B cell (primary cell): Measurements from ENCODE around the gene HIPK2. TPM values are rescaled to one million over a fixed set of nuclear protein-coding genes. Genes with fewer than 3 reads are reported as not detected.
A peak's percentile ranks its signal among the peaks of the same experiment; 100 is the strongest.

Experiments
- ATAC-seq: fragments of 200-7000 bp; cut with Tn5 transposase; one replicate; pipeline ENCODE4 v1.10.0; 2021; ENCODE audit warnings: low read depth, mild to moderate bottlenecking, moderate number of reproducible peaks, moderate library complexity
- CTCF ChIA-PET: fragments of 350-600 bp; sonication (Branson Sonifier 250); formaldehyde crosslinking; loops from one replicate; lab custom pipeline; 2021; ENCODE audit warnings: antibody characterized with exemption, inconsistent platforms; lab: Charles Lee
- POLR2A ChIA-PET: fragments of 350-600 bp; sonication (Branson Sonifier 250); formaldehyde crosslinking; loops from one replicate; lab custom pipeline; 2021; ENCODE audit warnings: antibody characterized with exemption; lab: Charles Lee
- DNase-seq: peaks from one replicate; pipeline ENCODE4 v3.0.0; 2013
- H2AFZ ChIP-seq: 2 replicates; pipeline ENCODE4 v1.6.1; 2012; ENCODE audit warnings: mild to moderate bottlenecking, low read depth, low read length; ENCODE audit not compliant: insufficient read depth, poor library complexity, severe bottlenecking
- H3K27ac ChIP-seq, 2 donors: 1 replicate in 1 of 2; 2 replicates in 1 of 2; pipeline ENCODE4 v1.5.1; 2012 to 2013; ENCODE audit warnings: low read length in 2 of 2, mild to moderate bottlenecking in 2 of 2, moderate library complexity in 1 of 2
- H3K27me3 ChIP-seq, 4 experiments: fragments of 200-600 bp in 1 of 4; sonication (generic) in 1 of 4; replicated peaks in 1 of 4; 1 replicate in 2 of 4; 2 replicates in 2 of 4; pipeline versions ENCODE4 v1.6.1 to v1.7.0; 2013 to 2016; ENCODE audit warnings: low read length in 3 of 4, mild to moderate bottlenecking in 2 of 4, mixed read lengths in 1 of 4, moderate library complexity in 1 of 4; ENCODE audit not compliant: insufficient read depth in 4 of 4, control insufficient read depth in 3 of 4; ENCODE audit errors: control extremely low read depth in 1 of 4
- H3K36me3 ChIP-seq, 2 experiments: replicated peaks in 1 of 2; 1 replicate in 1 of 2; 2 replicates in 1 of 2; pipeline versions ENCODE4 v1.6.1 to v1.7.1; 2013; ENCODE audit warnings: low read length in 1 of 2; ENCODE audit not compliant: insufficient read depth in 2 of 2, control insufficient read depth in 1 of 2; ENCODE audit errors: control extremely low read depth in 1 of 2, extremely low read depth in 1 of 2
- H3K4me1 ChIP-seq, 2 donors: fragments of 200-600 bp in 1 of 2; sonication (generic) in 1 of 2; 1 replicate in 1 of 2; 2 replicates in 1 of 2; pipeline versions ENCODE4 v1.5.1 to v1.6.1; 2013 to 2017; ENCODE audit warnings: low read length in 2 of 2; ENCODE audit not compliant: control insufficient read depth in 2 of 2, insufficient read depth in 2 of 2
- H3K4me2 ChIP-seq: replicated peaks from 2 replicates; pipeline ENCODE3; 2012; ENCODE audit warnings: mild to moderate bottlenecking, low read depth, low read length; ENCODE audit not compliant: poor library complexity, severe bottlenecking
- H3K4me3 ChIP-seq, 5 experiments: fragments of 200-600 bp in 1 of 5; sonication (generic) in 1 of 5; 1 replicate in 3 of 5; 2 replicates in 2 of 5; pipeline versions ENCODE4 v1.5.1 to v1.7.0; 2011 to 2016; ENCODE audit warnings: low read length in 4 of 5, mild to moderate bottlenecking in 4 of 5, low read depth in 2 of 5, control low read depth in 1 of 5, moderate library complexity in 1 of 5; ENCODE audit not compliant: insufficient read depth in 1 of 5; ENCODE audit errors: control extremely low read depth in 1 of 5, extremely low read depth in 1 of 5
- H3K79me2 ChIP-seq: fragments of 200-600 bp; sonication (generic); one replicate; pipeline ENCODE4 v1.6.0; 2016; ENCODE audit warnings: low read length; ENCODE audit not compliant: control insufficient read depth, insufficient read depth
- H3K9ac ChIP-seq: fragments of 200-600 bp; sonication (generic); 2 replicates; pipeline ENCODE4 v1.6.1; 2017; ENCODE audit warnings: mild to moderate bottlenecking, low read length, moderate library complexity
- H3K9me3 ChIP-seq, 3 donors: one replicate each; pipeline versions ENCODE4 v1.6.1 to v1.7.1; 2013; ENCODE audit warnings: low read length in 2 of 3; ENCODE audit not compliant: control insufficient read depth in 2 of 3, insufficient read depth in 1 of 3; ENCODE audit errors: control extremely low read depth in 1 of 3
- H4K20me1 ChIP-seq: 2 replicates; pipeline ENCODE4 v1.6.0; 2012; ENCODE audit warnings: mild to moderate bottlenecking, low read length; ENCODE audit not compliant: insufficient read depth, control insufficient read depth, poor library complexity, severe bottlenecking
- H3K27ac Mint-ChIP-seq: one replicate; pipeline ENCODE4 v1.8.0; 2021; ENCODE audit warnings: mixed read lengths
- H3K27me3 Mint-ChIP-seq: one replicate; pipeline ENCODE4 v1.8.0; 2021; ENCODE audit warnings: mixed read lengths
- H3K4me1 Mint-ChIP-seq: one replicate; pipeline ENCODE4 v1.8.0; 2021; ENCODE audit warnings: mixed read lengths
- H3K4me3 Mint-ChIP-seq: one replicate; pipeline ENCODE4 v1.8.0; 2021; ENCODE audit warnings: mixed read lengths
- H3K9me3 Mint-ChIP-seq: one replicate; pipeline ENCODE4 v1.8.0; 2022; ENCODE audit warnings: mixed read lengths; ENCODE audit not compliant: insufficient read depth
- EZH2 ChIP-seq: IDR thresholded peaks from 2 replicates; pipeline ENCODE4 v1.6.1; 2012; ENCODE audit warnings: borderline replicate concordance, low read depth, mild to moderate bottlenecking, moderate library complexity, low read length; ENCODE audit not compliant: insufficient read depth, poor library complexity, severe bottlenecking
- WGBS: methylation state at CpG from one replicate; pipeline ENCODE4 v1.1.5; 2013; ENCODE audit warnings: missing lambda C conversion rate; ENCODE audit not compliant: insufficient coverage; 5-methylcytosine and 5-hydroxymethylcytosine counted together
- intact Hi-C: fragments of 100-400 bp; cut with micrococcal nuclease; formaldehyde crosslinking; loops from one replicate; pipeline ENCODE4 v1.10.0; 2022
- polyA plus RNA-seq: library from polyadenylated mRNA; depleted of rRNA; stranded (reverse); fragments of >200 nt; gene quantifications from 2 replicates; pipeline ENCODE4 v1.2.3, GENCODE V29; 2012
- total RNA-seq, 2 donors: library from RNA; stranded (reverse); fragments of 120-200 nt in 1 of 2; gene quantifications; 1 replicate in 1 of 2; 2 replicates in 1 of 2; pipeline versions ENCODE4 v1.2.3 to v1.2.4, GENCODE V29; 2013 to 2022
- TF ChIP-seq, protein P1 (sequence below): fragments of 200-600 bp; IDR thresholded peaks from one replicate; pipeline ENCODE4 v1.8.0; 2022; ENCODE audit warnings: antibody characterized with exemption, mild to moderate bottlenecking

HIPK2 gene
- total and polyA plus RNA-seq, 2 donors (not counting 1 experiment from before 2014, with no cell fraction given) = 6.8 to 58.2 TPM

DNA sequence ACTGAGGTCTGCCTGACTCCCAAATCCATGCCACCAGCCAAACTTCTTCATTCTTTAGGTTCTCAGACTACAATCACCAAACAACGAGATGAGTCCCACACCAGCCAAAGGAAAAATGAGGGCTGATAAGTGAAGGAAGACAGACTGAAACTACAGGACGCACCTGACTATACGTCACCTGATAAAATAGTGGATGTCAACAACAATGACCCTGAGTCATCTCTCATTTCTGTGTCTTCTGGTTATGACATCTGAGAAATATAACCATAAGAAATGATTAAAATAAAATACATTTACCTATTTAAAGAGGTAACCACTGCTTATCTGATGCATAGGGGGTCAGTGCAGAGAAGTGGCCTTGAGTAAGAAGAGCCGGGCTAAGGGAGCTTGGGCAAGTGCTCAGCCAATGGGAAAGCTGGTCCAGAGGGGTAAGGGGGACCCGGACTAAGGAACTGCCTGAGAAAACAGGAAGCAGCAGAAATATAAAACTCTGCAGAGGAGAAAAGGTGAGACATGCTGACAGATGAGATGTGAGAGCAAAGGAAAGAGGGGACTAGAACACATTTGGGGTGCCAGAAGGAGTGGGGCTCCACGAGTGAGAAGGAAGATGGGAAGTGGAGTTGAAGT is 51.8 kb downstream of the HIPK2 start:
- WGBS = 31% methylated on average over 3 of the region's 6 CpGs
- Histone ChIP-seq H3K4me3 (no peak overlapping the region), H3K4me1 (peaks cover 29 to 33% of the 10 kb centered on the region in 2 donors), H3K9ac (peak overlapping the region; percentile 8), H2AFZ (peak overlapping the region; percentile 14), H3K27ac (peak overlapping the region; percentile 86 to 89), H3K4me2 (peak overlapping the region; percentile 27), H3K9me3 (no peaks in the 10 kb centered on the region), H3K36me3 (no peaks in the 10 kb centered on the region), H3K79me2 (peaks cover 41% of the 10 kb centered on the region), H3K27me3 (no peaks in the 10 kb centered on the region), H4K20me1 (no peaks in the 10 kb centered on the region)
- peak overlapping the region; percentile 92 for H3K27ac Mint-ChIP-seq
- TF ChIP-seq, protein P1, sequence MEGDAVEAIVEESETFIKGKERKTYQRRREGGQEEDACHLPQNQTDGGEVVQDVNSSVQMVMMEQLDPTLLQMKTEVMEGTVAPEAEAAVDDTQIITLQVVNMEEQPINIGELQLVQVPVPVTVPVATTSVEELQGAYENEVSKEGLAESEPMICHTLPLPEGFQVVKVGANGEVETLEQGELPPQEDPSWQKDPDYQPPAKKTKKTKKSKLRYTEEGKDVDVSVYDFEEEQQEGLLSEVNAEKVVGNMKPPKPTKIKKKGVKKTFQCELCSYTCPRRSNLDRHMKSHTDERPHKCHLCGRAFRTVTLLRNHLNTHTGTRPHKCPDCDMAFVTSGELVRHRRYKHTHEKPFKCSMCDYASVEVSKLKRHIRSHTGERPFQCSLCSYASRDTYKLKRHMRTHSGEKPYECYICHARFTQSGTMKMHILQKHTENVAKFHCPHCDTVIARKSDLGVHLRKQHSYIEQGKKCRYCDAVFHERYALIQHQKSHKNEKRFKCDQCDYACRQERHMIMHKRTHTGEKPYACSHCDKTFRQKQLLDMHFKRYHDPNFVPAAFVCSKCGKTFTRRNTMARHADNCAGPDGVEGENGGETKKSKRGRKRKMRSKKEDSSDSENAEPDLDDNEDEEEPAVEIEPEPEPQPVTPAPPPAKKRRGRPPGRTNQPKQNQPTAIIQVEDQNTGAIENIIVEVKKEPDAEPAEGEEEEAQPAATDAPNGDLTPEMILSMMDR = no peak
- TF ChIP-seq EZH2 = no peak
- no peaks in the 10 kb centered on the region for H3K27me3 Mint-ChIP-seq
- CTCF ChIA-PET = interaction anchor here (1.3 kb wide), 1 partner anchor 11 kb away, joined by 5 read pairs; no protein-coding TSS in a partner anchor
- intact Hi-C loops = loop anchor here (2.0 to 5.0 kb wide), 2 partner anchors 17 to 79 kb away; no protein-coding TSS in a partner anchor
- peak; percentile 42 for ATAC-seq
- H3K4me3 Mint-ChIP-seq = peak overlapping the region; percentile 45
- H3K4me1 Mint-ChIP-seq = peaks cover 41% of the 10 kb centered on the region
- H3K9me3 Mint-ChIP-seq = no peaks in the 10 kb centered on the region
- DNase-seq = no peak
- POLR2A ChIA-PET = interaction anchor here (0.6 kb wide), 1 partner anchor 634 kb away, joined by 5 read pairs; no protein-coding TSS in a partner anchor

DNA sequence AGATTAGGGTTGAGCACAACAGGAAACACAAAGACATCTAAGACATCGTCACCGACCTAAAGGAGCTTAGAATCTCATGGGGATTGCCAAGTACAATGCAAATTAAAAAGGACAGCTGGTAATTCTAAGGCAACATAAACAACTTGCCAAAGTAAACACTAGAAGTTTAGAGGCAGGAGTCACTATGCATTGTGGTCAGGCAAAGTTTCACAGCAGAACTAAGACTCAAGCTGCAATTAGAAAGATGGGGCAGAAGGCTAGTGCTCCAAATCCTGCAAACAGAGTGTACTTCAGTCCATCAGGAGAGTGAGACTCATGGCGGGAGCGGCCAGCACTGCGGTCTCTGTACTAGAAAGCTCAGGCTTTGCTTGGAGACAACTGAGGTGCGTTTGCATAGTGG is 52.7 kb downstream of the HIPK2 start:
- H3K4me1 ChIP-seq = peaks cover 26 to 38% of the 10 kb centered on the region in 2 donors
- H3K4me3 Mint-ChIP-seq = peak overlapping the region; percentile 63
- no peaks in the 10 kb centered on the region for H3K9me3 ChIP-seq
- H3K36me3 ChIP-seq = no peaks in the 10 kb centered on the region
- H4K20me1 ChIP-seq = no peaks in the 10 kb centered on the region
- peak; percentile 56 for DNase-seq
- H3K4me3 ChIP-seq = no peak overlapping the region
- H3K9ac ChIP-seq = peak overlapping the region; percentile 8
- H3K27me3 Mint-ChIP-seq = no peaks in the 10 kb centered on the region
- H3K4me1 Mint-ChIP-seq = peaks cover 37% of the 10 kb centered on the region
- H3K79me2 ChIP-seq = peaks cover 37% of the 10 kb centered on the region
- CTCF ChIA-PET = interaction anchor here (0.8 to 1.8 kb wide), 4 partner anchors 12 to 79 kb away, joined by 3 to 12 read pairs (median 4); no protein-coding TSS in a partner anchor
- peak overlapping the region; percentile 92 for H3K27ac Mint-ChIP-seq
- H3K4me2 ChIP-seq = peak overlapping the region; percentile 12
- POLR2A ChIA-PET = interaction anchor here (0.6 to 0.9 kb wide), 3 partner anchors 17 to 76 kb away, joined by 3 to 4 read pairs (median 4); partner anchors contain the start of gene HIPK2
- WGBS = 83% methylated on average over 3 of the region's 6 CpGs
- H3K9me3 Mint-ChIP-seq = no peaks in the 10 kb centered on the region
- peak; percentile 65 for ATAC-seq
- peak overlapping the region; percentile 86 to 89 for H3K27ac ChIP-seq
- intact Hi-C loops = loop anchor here (2.0 to 5.0 kb wide), 2 partner anchors 16 to 78 kb away; no protein-coding TSS in a partner anchor
- TF ChIP-seq, protein P1 = no peak
- no peak for TF ChIP-seq EZH2
- no peak overlapping the region for H2AFZ ChIP-seq
- H3K27me3 ChIP-seq = no peaks in the 10 kb centered on the region
